Measurements from ENCODE around the gene PNLIP.

Gene PNLIP

DNA sequence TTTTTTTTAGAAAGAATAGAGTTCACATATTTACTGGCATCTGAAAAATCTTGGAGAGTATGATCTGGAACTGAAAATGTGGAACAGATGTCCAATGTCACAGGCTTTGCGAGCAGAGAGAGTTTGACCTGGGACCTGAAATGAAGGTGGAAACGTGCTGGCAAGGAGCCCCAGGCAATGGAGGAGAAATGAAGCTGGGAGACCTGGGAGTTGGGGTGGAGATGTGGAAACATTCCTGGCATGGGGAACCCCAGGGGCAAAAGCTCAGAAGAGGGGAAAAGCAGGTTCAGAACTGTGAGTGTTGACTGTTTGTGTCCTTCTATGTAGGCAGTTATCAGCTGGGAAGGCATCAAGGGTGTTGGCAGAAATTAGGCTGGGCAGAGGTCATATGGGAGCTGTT is 67.7 kb downstream of the PNLIP start:
- TF ChIP-seq ZFX (IDR thresholded peaks at IDR 0.05) = no peak
- TF ChIP-seq, protein P1, sequence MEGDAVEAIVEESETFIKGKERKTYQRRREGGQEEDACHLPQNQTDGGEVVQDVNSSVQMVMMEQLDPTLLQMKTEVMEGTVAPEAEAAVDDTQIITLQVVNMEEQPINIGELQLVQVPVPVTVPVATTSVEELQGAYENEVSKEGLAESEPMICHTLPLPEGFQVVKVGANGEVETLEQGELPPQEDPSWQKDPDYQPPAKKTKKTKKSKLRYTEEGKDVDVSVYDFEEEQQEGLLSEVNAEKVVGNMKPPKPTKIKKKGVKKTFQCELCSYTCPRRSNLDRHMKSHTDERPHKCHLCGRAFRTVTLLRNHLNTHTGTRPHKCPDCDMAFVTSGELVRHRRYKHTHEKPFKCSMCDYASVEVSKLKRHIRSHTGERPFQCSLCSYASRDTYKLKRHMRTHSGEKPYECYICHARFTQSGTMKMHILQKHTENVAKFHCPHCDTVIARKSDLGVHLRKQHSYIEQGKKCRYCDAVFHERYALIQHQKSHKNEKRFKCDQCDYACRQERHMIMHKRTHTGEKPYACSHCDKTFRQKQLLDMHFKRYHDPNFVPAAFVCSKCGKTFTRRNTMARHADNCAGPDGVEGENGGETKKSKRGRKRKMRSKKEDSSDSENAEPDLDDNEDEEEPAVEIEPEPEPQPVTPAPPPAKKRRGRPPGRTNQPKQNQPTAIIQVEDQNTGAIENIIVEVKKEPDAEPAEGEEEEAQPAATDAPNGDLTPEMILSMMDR (conservative IDR thresholded peaks at IDR 0.05) = no peak
- no peak overlapping the region for H3K27ac ChIP-seq

DNA sequence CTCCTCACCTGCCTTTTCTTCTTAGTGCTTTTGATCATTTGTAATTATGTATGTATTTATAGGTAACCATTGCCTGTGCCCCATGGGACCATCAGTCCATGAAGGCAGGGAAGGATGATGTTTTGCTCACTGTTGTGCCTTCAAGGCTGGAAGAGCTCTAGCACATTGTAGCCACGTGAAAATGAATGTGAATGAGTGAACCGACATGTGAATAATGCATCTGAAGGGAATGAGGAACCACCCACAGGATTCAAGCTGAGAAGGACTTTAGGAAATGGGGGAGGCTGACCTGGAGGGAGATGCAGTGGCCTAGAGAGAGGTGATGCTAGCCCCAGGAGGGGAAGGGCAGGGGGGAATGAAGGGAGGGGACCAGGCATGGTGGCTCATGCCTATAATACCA is 69.1 kb downstream of the PNLIP start:
- TF ChIP-seq ZFX (IDR thresholded peaks at IDR 0.05) = no peak
- TF ChIP-seq, protein P1 (conservative IDR thresholded peaks at IDR 0.05) = no peak

DNA sequence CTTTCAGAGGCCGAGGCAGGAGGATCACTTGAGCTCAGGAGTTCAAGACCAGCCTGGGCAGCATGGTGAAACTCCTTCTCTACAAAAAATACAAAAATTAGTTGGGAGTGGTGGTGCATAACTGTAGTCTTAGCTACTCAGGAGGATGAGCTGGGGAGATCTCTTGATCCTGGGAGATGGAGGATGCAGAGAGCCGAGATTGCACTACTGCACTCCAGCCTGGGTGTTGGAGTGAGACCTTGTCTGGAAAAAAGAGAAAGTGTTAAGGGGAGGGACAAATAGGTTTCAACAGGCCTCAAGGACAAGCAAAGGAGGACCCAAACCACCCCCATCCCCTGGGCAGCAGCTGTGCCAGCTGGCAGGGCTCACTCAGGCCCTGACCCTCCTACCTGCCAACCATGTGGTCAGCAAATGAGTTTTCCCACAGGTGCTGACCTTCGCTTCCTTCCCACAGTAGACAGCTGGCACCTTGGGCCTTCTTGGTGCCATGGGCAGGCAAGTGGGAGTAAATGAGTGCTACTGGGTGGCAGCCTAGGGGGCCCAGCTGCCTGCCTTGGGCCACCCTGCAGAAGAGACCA is 69.6 kb downstream of the PNLIP start:
- TF ChIP-seq ZFX (IDR thresholded peaks at IDR 0.05) = no peak
- TF ChIP-seq, protein P1 (conservative IDR thresholded peaks at IDR 0.05) = no peak
- no peak overlapping the region for H3K27ac ChIP-seq

More for the DNA sequence above, 69.1 kb downstream of the PNLIP start:
- H3K27ac ChIP-seq = no peak overlapping the region

Data from C4-2B (cell line).